HepG2 (cell line): ENCODE results near the gene SETD3.

Experiments used
- E2F1 ChIP-seq: sonication (generic); formaldehyde crosslinking; IDR thresholded peaks from 2 replicates; pipeline ENCODE4 v1.5.0; 2020; ENCODE audit warnings: missing genetic modification reagents
- TF ChIP-seq, protein P1 (sequence below): sonication (generic); formaldehyde crosslinking; IDR thresholded peaks from 2 replicates; pipeline ENCODE4 v1.4.0; 2020; ENCODE audit warnings: missing genetic modification reagents

- TF ChIP-seq, protein P1, sequence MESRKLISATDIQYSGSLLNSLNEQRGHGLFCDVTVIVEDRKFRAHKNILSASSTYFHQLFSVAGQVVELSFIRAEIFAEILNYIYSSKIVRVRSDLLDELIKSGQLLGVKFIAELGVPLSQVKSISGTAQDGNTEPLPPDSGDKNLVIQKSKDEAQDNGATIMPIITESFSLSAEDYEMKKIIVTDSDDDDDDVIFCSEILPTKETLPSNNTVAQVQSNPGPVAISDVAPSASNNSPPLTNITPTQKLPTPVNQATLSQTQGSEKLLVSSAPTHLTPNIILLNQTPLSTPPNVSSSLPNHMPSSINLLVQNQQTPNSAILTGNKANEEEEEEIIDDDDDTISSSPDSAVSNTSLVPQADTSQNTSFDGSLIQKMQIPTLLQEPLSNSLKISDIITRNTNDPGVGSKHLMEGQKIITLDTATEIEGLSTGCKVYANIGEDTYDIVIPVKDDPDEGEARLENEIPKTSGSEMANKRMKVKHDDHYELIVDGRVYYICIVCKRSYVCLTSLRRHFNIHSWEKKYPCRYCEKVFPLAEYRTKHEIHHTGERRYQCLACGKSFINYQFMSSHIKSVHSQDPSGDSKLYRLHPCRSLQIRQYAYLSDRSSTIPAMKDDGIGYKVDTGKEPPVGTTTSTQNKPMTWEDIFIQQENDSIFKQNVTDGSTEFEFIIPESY, result no peak
- no peak for TF ChIP-seq E2F1 (CRISPR knock-in tag)
Observed at GRCh38 chr14:99412117-99413061, 68.3 kb downstream of the SETD3 start.
